ENCODE data around the gene ERP44.

DNA sequence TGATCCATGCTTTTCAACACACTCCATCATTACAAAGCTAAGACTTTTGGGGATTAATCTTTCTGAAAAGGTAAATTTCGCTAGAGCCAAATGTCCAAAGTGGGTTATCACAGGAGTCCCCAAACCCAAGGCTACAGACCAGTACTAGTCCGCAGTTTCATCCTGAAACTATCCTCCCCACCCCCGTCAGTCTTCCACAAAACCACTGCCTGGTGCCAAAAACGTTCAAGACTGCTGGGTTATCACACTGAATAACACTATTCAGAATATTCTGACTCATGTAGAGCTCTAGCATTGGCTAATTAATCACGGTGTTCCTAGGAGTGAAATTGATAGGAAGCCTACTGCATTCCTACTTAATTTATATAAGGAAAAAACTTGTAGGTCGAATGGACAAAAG, 24.7 kb downstream of the ERP44 start:
- no peak for TF ChIP-seq EZH2phosphoT487 (IDR thresholded peaks at IDR 0.05)
- TF ChIP-seq, protein P1, sequence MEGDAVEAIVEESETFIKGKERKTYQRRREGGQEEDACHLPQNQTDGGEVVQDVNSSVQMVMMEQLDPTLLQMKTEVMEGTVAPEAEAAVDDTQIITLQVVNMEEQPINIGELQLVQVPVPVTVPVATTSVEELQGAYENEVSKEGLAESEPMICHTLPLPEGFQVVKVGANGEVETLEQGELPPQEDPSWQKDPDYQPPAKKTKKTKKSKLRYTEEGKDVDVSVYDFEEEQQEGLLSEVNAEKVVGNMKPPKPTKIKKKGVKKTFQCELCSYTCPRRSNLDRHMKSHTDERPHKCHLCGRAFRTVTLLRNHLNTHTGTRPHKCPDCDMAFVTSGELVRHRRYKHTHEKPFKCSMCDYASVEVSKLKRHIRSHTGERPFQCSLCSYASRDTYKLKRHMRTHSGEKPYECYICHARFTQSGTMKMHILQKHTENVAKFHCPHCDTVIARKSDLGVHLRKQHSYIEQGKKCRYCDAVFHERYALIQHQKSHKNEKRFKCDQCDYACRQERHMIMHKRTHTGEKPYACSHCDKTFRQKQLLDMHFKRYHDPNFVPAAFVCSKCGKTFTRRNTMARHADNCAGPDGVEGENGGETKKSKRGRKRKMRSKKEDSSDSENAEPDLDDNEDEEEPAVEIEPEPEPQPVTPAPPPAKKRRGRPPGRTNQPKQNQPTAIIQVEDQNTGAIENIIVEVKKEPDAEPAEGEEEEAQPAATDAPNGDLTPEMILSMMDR (IDR thresholded peaks at IDR 0.05), result no peak
- no peak for TF ChIP-seq EZH2 (IDR thresholded peaks at IDR 0.05)
